Central memory CD8-positive, alpha-beta T cell (primary cell): ENCODE results near the gene S100A14.

Experiments
- ATAC-seq: fragments of 150-1000 bp; cut with Tn5 transposase; replicated peaks from 2 replicates; pipeline ENCODE4 v1.10.0; 2022; ENCODE audit warnings: mild to moderate bottlenecking, moderate FRiP score, moderate number of reproducible peaks; ENCODE audit not compliant: poor library complexity, severe bottlenecking; ENCODE audit errors: extremely low read depth
- DNase-seq, 2 donors: peaks; one replicate each; pipeline ENCODE4 v3.0.0; 2021; ENCODE audit warnings: low spot score in 2 of 2
- H3K27ac Mint-ChIP-seq: one replicate; pipeline ENCODE4 v1.8.0; 2022; ENCODE audit warnings: low read depth, mild to moderate bottlenecking, moderate library complexity, mixed read lengths
- H3K27me3 Mint-ChIP-seq: one replicate; pipeline ENCODE4 v1.8.0; 2022; ENCODE audit warnings: mixed read lengths
- H3K36me3 Mint-ChIP-seq: one replicate; pipeline ENCODE4 v1.8.0; 2022; ENCODE audit warnings: mild to moderate bottlenecking, moderate library complexity, mixed read lengths; ENCODE audit not compliant: insufficient read depth
- H3K4me1 Mint-ChIP-seq: one replicate; pipeline ENCODE4 v1.8.0; 2022; ENCODE audit warnings: mixed read lengths
- H3K4me3 Mint-ChIP-seq: one replicate; pipeline ENCODE4 v1.8.0; 2022; ENCODE audit warnings: mild to moderate bottlenecking, moderate library complexity, mixed read lengths
- H3K9me3 Mint-ChIP-seq: one replicate; pipeline ENCODE4 v1.8.0; 2022; ENCODE audit warnings: mixed read lengths

Gene S100A14

DNA sequence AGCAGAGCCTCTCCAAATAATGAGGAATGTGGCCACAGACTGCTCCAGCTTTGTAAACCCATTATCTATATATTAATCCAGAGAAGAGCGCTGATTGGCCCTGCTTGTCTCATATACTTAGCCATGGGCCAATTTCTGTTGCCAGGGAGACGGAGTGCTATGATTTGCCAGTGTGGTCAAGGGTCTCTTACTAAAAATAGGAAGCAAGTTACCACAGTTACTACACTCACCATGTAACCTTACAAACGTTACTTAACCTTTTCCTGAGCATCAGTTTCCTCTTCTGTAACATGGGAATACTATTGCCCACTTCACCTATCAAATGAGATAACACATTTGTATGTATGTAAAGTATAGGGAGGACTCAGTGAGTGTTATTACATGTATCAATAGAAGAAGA, 42.8 kb downstream of the S100A14 start:
- Mint-ChIP-seq H3K27me3 (peaks cover 40% of the 10 kb centered on the region), H3K27ac (no peak overlapping the region), H3K4me3 (no peak overlapping the region), H3K4me1 (peaks cover 6% of the 10 kb centered on the region), H3K9me3 (no peaks in the 10 kb centered on the region), H3K36me3 (peaks cover 2% of the 10 kb centered on the region)
- no peak for ATAC-seq
- DNase-seq: no peak

DNA sequence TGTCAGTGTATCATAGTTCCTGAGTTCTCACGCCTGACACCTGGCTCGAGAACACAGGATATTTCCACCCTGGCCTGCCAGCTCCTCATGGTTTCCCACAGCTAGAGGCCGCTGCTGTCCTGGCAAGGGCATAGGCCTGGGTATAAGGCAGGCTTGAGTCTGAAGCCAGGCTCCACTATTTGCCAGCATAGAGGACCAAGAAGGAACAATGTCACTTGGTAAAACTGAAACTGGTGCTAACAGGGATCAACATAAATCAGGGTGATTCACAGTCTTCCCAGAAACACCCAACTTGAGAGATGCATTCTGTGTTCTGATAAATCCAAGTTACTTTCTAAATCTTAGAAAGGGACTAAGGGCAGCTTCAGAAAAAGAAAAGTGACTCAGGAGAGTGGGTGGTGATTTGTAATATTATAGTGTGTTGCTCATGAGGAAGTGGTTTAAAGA, 43.5 kb downstream of the S100A14 start:
- Mint-ChIP-seq H3K9me3 (no peaks in the 10 kb centered on the region), H3K36me3 (peaks cover 2% of the 10 kb centered on the region), H3K27ac (no peak overlapping the region), H3K4me3 (no peak overlapping the region), H3K4me1 (peaks cover 12% of the 10 kb centered on the region), H3K27me3 (peaks cover 32% of the 10 kb centered on the region)
- no peak for DNase-seq
- peak; percentile 77 for ATAC-seq

DNA sequence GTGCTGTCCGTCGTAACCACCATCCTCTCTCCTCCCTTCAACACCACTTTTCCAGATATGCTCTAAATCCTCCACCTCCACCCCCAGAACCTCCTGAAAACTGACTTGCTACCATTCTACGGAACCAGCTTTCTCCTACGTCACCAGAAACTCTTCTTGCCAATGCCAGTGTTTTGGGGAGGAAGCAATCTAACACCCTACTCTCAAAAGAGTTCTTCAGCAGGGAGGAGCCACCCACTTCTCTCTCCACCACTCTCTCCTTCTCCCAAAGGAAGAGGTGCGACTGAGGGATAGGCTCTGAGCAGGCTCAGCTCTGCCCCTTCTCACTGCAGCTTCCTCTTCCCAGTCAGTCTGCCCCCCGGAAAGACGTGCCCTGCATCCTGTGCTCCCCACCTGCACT, 44.4 kb downstream of the S100A14 start:
- Mint-ChIP-seq H3K9me3 (no peaks in the 10 kb centered on the region), H3K27ac (no peak overlapping the region), H3K4me3 (no peak overlapping the region), H3K4me1 (peaks cover 17% of the 10 kb centered on the region), H3K27me3 (peaks cover 23% of the 10 kb centered on the region), H3K36me3 (peaks cover 2% of the 10 kb centered on the region)
- DNase-seq (no peak), ATAC-seq (no peak)

DNA sequence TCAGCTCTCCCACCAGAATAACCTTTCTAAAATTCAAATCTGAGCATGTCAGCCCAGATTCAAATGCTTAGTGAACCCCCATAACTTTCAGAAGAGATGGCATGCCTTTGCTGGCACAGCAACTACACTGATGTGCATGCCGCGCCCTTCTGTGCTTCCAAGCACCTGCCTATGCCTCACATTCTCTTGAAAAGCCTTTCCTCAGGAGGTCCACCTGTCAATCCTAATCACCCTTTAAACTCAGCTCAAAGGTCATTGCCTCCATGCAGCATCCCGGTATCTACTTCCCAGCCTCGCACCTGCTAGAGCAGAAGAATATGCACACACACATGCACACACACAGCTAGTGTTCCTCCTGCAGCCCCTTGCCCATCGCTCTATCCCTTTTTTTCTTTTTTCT, 45.3 kb downstream of the S100A14 start:
- H3K36me3 Mint-ChIP-seq: peaks cover 3% of the 10 kb centered on the region
- no peak overlapping the region for H3K27ac Mint-ChIP-seq
- DNase-seq (no peak), ATAC-seq (no peak)
- no peaks in the 10 kb centered on the region for H3K9me3 Mint-ChIP-seq
- no peak overlapping the region for H3K4me3 Mint-ChIP-seq
- peaks cover 24% of the 10 kb centered on the region for H3K4me1 Mint-ChIP-seq
- H3K27me3 Mint-ChIP-seq: peaks cover 20% of the 10 kb centered on the region

DNA sequence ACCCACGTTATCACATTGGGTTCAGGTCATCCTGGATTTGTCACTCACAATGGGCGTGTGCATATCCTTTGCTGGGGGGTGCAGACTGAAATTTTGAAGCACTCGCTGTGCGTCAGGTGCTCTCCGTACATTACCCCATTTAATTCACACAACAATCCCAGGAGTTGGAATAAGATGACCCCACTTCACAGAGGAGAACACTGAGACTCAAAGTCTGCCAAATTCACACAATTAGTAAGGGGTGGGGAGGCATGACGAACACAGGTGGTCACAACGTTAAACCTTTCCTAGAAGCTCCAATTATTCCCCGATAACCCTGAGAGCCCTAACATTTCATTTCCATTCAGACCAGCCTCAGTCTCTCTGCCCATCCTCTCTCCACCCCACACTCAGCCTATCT, 46.7 kb downstream of the S100A14 start:
- H3K4me3 Mint-ChIP-seq: no peak overlapping the region
- no peak overlapping the region for H3K27ac Mint-ChIP-seq
- ATAC-seq: no peak
- no peak for DNase-seq
- H3K4me1 Mint-ChIP-seq: peaks cover 28% of the 10 kb centered on the region
- no peaks in the 10 kb centered on the region for H3K9me3 Mint-ChIP-seq
- peaks cover 20% of the 10 kb centered on the region for H3K27me3 Mint-ChIP-seq
- peaks cover 3% of the 10 kb centered on the region for H3K36me3 Mint-ChIP-seq

DNA sequence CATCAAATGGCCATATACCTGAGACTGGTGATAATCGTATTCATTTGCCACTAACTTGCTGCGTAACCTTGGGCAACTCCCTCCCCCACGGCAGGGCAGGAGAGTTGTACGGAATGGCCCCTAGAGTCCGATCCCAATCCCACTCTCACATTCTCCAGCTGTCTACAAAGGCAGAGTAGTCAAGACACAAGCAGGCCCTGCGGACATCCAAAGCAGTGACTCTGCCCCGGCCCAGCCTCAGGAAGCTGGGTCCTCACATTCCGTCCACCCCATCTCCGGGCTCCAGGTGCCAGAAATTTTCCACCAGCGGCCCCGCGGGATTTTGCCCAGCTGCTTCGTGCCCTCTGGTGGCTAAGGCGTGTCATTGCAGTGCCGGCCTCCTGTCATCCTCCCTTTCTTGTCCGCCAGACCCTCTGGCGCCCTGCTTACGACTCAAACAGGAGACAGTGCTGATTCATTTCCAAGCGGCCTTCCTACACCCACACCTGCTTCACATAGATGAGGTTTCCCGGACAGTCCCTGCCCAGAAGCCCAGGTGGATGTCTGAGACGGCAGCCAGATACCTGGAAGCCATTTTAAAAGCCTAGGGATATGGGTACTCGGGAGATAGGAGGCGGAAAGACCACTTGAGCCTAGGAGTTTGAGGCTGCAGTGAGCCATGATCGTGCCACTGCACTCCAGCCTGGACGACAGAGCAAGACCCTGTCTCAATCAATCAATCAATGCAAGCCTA, 47.6 kb downstream of the S100A14 start:
- Mint-ChIP-seq H3K9me3 (no peaks in the 10 kb centered on the region), H3K27me3 (peaks cover 20% of the 10 kb centered on the region), H3K4me3 (peak overlapping the region; percentile 57), H3K4me1 (peaks cover 28% of the 10 kb centered on the region), H3K36me3 (peaks cover 3% of the 10 kb centered on the region), H3K27ac (peak overlapping the region; percentile 64)
- DNase-seq: peak; percentile 63 to 71
- ATAC-seq: no peak

DNA sequence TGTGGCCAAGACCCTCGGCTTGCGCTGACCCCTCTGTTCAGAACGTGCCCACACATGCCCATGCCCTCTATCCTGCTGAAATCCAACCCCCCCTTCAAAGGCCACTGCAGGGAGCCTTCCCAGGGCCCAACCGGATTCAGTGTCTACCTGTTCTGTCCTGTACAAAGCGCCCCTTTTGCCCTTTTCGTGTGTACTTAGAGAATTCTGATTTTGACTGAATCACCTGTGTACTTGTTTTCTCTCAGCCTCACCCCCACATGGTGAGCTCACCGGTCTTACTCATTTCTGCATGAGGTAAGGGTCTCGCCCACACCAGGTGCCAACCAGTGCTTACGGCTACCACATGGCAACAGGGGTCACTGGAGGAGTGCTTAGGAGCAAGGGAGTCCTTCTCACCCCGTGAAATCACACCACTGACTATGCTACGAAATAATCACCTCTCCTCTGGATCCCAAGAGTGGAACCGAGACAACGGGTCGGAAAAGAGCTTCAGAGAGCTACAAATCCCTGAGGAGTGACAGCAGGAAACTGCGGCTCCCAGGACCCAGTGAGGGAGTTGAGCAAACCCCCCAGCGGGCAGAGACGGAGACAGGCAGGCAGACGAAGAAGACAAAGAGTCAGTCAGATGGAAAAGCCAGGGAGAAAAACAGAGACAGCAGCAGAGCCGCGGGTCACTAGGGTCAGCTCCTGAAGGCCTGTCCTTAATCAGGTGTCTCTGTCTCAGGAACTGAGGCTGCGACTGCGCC, 48.3 kb downstream of the S100A14 start:
- peaks cover 3% of the 10 kb centered on the region for H3K36me3 Mint-ChIP-seq
- H3K4me3 Mint-ChIP-seq: no peak overlapping the region
- peaks cover 28% of the 10 kb centered on the region for H3K4me1 Mint-ChIP-seq
- no peak overlapping the region for H3K27ac Mint-ChIP-seq
- DNase-seq (no peak), ATAC-seq (no peak)
- H3K27me3 Mint-ChIP-seq: peaks cover 20% of the 10 kb centered on the region
- no peaks in the 10 kb centered on the region for H3K9me3 Mint-ChIP-seq

DNA sequence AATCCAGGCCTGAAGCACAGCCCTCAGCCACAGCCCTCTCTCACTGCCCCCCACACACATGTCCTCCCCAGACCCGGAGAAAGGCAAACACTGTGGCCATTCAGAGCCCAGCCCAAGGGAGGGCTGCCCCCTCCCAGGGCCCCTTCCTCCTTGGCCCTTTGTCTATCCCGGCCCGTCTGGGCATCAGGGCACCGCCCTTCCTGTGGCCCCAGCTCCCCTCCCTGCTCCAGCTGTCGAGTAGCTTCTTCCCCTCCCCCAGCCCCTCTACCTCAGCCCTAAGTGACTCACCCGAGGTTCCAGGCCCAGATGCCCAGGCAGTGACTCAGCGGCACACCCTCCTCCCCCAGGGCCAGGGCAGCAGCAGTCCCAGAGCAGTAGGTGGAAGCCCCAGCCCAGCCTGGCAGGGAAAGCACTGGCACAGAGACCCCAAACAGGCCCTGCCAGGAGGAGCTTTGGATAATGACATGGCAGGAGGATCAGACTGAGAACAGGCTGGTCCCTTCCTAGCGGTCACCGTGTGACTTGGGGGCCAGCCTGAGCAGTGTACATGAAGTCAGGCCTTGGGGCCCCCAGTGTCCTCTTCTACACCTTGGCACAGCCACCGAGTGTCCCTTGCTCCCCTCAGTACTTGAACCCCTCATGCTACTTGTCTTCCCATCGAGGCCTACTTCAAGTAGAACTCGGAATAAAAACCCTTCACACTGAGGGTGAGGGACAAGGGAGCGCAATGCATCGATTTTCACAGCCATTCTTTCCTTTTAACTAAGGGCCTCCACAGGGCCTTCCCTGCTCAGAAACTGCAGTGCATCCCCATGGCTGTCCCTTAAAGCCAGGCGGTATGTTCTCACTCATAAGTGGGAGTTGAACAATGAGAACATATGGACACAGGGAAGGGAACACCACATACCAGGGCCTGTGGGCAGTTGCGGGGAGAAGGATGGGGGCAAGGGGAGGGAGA, 49.4 kb downstream of the S100A14 start:
- peak overlapping the region; percentile 50 for H3K4me3 Mint-ChIP-seq
- peaks cover 3% of the 10 kb centered on the region for H3K36me3 Mint-ChIP-seq
- peaks cover 16% of the 10 kb centered on the region for H3K27me3 Mint-ChIP-seq
- no peaks in the 10 kb centered on the region for H3K9me3 Mint-ChIP-seq
- DNase-seq: peak; percentile 29 to 32
- H3K4me1 Mint-ChIP-seq: peaks cover 28% of the 10 kb centered on the region
- ATAC-seq: peak; percentile 90
- peak overlapping the region; percentile 89 for H3K27ac Mint-ChIP-seq

DNA sequence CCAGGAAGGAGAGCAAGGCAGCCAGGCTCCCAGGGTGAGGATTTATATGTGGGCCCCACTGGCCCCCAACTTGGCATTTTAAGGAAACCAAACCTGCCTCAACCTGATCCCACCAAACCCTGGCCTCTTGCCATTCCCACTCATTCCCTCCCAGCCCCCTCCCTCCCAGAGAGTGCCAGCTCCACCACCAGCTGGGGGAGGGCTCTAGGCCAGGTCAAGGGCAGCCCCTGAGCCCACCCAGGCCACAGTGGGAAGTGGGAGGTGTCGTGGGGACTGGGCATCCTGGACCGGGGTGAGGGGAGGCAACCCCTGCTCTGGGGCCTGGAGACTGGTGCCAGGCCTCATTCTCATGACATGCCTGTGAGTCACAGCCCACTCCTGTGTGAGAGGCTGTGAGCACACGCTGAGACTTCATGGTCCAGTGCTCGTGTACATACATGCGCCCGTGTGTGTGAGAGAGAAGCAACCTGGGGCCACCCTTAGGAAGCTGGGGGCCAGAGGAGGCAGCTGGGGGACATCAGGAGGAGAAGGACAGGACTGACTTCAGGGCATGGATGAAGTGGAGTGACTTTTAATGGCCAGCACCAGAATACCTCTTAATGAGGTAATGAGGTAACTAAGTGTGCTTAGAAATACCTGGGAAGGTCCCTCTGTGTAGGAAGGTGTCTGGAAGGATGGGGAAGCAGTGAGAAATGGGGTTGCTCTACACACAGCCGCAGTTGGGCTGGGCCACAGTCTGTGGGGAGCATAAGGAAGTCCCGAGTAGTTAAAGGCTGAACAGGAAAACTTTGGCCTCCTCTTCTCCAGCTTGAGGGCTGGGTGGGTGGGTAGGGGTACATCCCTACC, 50.4 kb downstream of the S100A14 start, which contains the start of gene S100A2:
S100A2 (minus strand) TSS at position 316 of the 846 bp plus-strand sequence. CDS start 1,967 bp downstream, outside the sequence.
- Mint-ChIP-seq H3K27ac (peak within 1 kb of the TSS; percentile 89), H3K4me3 (peak within 1 kb of the TSS; percentile 50), H3K27me3 (peaks cover 10% of the 10 kb centered on the region), H3K4me1 (peaks cover 28% of the 10 kb centered on the region), H3K9me3 (no peaks in the 10 kb centered on the region), H3K36me3 (peaks cover 3% of the 10 kb centered on the region)
- ATAC-seq (peak; percentile 45), DNase-seq (no peak)
